Measurements from ENCODE around the gene TNNT3.

Gene TNNT3

DNA sequence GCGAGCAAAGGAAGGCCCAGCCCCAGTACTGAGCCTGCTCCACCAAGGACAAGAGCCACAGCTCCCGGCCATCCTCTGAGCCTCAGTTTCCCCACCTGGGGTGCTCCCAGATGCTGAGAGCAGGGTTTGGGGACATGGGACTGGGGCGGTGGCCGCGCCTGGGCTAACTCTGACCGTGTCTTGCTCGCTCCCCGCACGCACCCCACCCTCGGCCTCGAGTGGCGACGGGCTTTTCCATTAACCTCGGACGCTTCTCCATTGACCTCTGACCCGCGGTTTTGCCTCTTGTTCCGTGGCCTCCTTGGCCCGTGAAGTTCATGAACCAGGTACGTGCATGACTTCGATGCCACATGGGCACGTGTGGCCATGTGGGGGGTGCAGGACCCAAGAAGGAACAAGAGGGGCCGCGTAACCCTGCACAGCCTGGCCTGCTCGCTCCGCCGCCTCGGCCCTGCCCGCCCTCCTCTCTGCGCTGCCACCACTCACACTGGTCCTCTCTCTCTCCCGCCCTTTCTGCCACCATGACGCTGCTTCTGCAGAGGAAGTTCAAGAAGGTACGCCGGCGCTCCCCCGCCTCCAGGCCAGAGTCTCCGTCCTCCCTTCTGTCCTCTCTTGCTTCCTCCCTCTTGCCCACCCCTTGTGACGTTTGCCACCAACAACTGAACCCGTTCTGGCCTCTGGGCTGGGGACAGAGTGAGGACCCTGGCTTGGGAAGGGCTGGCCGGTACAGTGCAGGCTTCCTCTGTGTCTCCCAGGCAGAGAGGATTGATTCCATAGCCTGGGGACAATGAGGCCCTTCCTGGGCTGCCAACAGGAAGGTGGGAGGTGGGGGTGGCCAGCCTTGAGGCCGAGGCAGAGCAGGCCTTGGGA is 6.9 kb downstream of the TNNT3 start:
- Histone ChIP-seq H4K20me1 (ENCODE audit: control insufficient read depth, insufficient read depth, low read depth, low read length) (no peaks in the 10 kb centered on the region), H3K79me2 (ENCODE audit: control insufficient read depth, low read length) (no peaks in the 10 kb centered on the region), H3K9me2 (replicated peaks; ENCODE audit: control insufficient read depth, low read length) (no peaks in the 10 kb centered on the region), H3K27me3 (ENCODE audit: control insufficient read depth, low read length) (no peaks in the 10 kb centered on the region), H3K4me2 (ENCODE audit: low read length) (no peak overlapping the region), H3K36me3 (ENCODE audit: control insufficient read depth, low read length) (no peaks in the 10 kb centered on the region), H3K27ac (ENCODE audit: low read depth, low read length) (no peak overlapping the region), H3K4me1 (ENCODE audit: control insufficient read depth, low read length) (no peaks in the 10 kb centered on the region), H3K4me3 (ENCODE audit: low read length) (no peak overlapping the region), H3K9me3 (ENCODE audit: control insufficient read depth, insufficient read depth, low read length) (no peaks in the 10 kb centered on the region), H3F3A (ENCODE audit: control insufficient read depth, insufficient read depth) (no peaks in the 10 kb centered on the region)
- TF ChIP-seq, protein P1, sequence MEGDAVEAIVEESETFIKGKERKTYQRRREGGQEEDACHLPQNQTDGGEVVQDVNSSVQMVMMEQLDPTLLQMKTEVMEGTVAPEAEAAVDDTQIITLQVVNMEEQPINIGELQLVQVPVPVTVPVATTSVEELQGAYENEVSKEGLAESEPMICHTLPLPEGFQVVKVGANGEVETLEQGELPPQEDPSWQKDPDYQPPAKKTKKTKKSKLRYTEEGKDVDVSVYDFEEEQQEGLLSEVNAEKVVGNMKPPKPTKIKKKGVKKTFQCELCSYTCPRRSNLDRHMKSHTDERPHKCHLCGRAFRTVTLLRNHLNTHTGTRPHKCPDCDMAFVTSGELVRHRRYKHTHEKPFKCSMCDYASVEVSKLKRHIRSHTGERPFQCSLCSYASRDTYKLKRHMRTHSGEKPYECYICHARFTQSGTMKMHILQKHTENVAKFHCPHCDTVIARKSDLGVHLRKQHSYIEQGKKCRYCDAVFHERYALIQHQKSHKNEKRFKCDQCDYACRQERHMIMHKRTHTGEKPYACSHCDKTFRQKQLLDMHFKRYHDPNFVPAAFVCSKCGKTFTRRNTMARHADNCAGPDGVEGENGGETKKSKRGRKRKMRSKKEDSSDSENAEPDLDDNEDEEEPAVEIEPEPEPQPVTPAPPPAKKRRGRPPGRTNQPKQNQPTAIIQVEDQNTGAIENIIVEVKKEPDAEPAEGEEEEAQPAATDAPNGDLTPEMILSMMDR (IDR thresholded peaks at IDR 0.05; ENCODE audit: low read depth, low read length, poor library complexity, severe bottlenecking), result no peak
- TF ChIP-seq EZH2phosphoT487 (IDR thresholded peaks at IDR 0.05; ENCODE audit: borderline replicate concordance, low read length), result no peak

DNA sequence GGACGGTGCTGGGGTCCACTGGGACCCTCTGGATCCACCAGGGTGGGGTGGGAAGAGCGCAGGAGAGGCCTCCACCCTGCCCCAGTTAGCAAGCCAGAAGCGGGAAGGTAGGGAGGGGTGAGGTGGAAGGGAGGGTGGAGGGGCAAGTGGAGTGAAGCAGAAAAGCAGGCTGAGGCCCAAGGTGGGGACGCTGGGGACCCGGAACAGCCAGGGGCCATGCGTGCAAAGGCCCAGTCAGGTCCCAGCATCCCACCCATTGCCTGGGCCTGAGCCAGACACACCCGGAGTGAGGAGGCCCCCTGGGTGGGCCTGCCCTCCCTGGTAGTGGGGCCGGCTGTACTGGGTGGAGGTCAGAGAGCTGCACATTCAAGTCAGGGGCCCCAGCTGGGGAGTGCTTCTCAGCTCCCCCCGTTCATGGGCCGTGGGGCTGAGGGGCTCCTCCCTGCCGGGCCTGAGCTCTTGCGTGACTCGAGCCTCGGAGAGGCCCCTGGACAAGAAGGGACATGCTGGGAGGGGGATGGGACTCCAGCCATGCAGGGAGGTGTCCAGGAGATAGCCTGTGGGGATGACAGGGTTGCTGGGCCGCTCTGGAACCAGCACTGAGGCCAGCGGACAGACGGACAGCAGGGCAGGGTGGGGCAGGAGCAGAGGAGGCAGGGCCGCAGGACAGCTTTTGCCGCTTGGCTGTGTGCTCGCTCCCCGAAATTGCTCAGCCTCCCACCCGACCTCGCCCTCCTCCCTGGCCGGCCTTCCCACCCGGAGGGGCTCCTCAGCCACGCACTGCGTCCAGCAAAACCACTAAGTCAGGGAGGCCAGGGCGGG is 7.7 kb downstream of the TNNT3 start:
- Histone ChIP-seq H3K9me3 (ENCODE audit: control insufficient read depth, insufficient read depth, low read length) (no peaks in the 10 kb centered on the region), H3K4me2 (ENCODE audit: low read length) (no peak overlapping the region), H4K20me1 (ENCODE audit: control insufficient read depth, insufficient read depth, low read depth, low read length) (no peaks in the 10 kb centered on the region), H3K36me3 (ENCODE audit: control insufficient read depth, low read length) (no peaks in the 10 kb centered on the region), H3K79me2 (ENCODE audit: control insufficient read depth, low read length) (no peaks in the 10 kb centered on the region), H3K9me2 (replicated peaks; ENCODE audit: control insufficient read depth, low read length) (no peaks in the 10 kb centered on the region), H3K27me3 (ENCODE audit: control insufficient read depth, low read length) (no peaks in the 10 kb centered on the region), H3K4me3 (ENCODE audit: low read length) (no peak overlapping the region), H3K4me1 (ENCODE audit: control insufficient read depth, low read length) (no peaks in the 10 kb centered on the region), H3F3A (ENCODE audit: control insufficient read depth, insufficient read depth) (no peaks in the 10 kb centered on the region), H3K27ac (ENCODE audit: low read depth, low read length) (no peak overlapping the region)
- TF ChIP-seq EZH2phosphoT487 (IDR thresholded peaks at IDR 0.05; ENCODE audit: borderline replicate concordance, low read length), result no peak
- TF ChIP-seq, protein P1 (IDR thresholded peaks at IDR 0.05; ENCODE audit: low read depth, low read length, poor library complexity, severe bottlenecking), result no peak

DNA sequence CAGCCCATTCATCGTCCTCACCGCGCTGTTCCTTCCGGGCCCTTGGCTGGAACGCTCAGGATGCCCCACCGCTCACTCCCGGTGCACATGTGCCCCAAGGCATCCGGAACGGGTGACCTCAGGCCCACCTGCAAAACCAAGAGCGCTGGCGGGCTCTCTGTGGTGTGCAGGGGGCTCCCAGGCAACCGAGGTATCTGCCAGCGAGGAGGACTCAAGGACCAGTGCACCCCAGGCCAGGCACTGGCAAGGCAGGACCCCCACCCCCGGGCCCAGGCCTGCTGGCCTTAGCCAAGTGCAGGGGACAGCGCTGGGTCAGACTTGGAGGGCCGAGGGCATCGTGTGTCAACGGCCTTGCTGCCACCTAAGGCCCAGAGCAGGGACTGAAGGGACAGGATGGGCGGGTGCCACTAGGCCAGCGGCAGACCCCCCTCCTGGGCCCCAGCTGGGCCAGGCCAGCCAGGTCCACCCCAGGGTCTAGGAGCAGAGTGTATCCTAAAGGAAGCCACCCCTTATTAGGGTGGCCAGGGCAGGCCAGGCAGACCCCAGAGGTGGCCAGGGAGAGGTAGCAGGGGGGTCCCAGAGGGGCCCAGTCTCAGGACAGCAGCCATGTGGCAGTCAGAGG is 8.5 kb downstream of the TNNT3 start:
- H3K36me3 ChIP-seq (ENCODE audit: control insufficient read depth, low read length), result no peaks in the 10 kb centered on the region
- no peak overlapping the region for H3K27ac ChIP-seq (ENCODE audit: low read depth, low read length)
- H3K4me3 ChIP-seq (ENCODE audit: low read length), result no peak overlapping the region
- no peak overlapping the region for H3K4me2 ChIP-seq (ENCODE audit: low read length)
- H3K9me2 ChIP-seq (replicated peaks; ENCODE audit: control insufficient read depth, low read length), result no peaks in the 10 kb centered on the region
- H3F3A ChIP-seq (ENCODE audit: control insufficient read depth, insufficient read depth), result no peaks in the 10 kb centered on the region
- no peaks in the 10 kb centered on the region for H4K20me1 ChIP-seq (ENCODE audit: control insufficient read depth, insufficient read depth, low read depth, low read length)
- H3K4me1 ChIP-seq (ENCODE audit: control insufficient read depth, low read length), result no peaks in the 10 kb centered on the region
- TF ChIP-seq EZH2phosphoT487 (IDR thresholded peaks at IDR 0.05; ENCODE audit: borderline replicate concordance, low read length), result no peak
- TF ChIP-seq, protein P1 (IDR thresholded peaks at IDR 0.05; ENCODE audit: low read depth, low read length, poor library complexity, severe bottlenecking), result no peak
- H3K27me3 ChIP-seq (ENCODE audit: control insufficient read depth, low read length), result no peaks in the 10 kb centered on the region
- no peaks in the 10 kb centered on the region for H3K79me2 ChIP-seq (ENCODE audit: control insufficient read depth, low read length)
- no peaks in the 10 kb centered on the region for H3K9me3 ChIP-seq (ENCODE audit: control insufficient read depth, insufficient read depth, low read length)
